ENCODE measurements around the gene CHD3. TPM values are rescaled to one million over a fixed set of nuclear protein-coding genes. Genes with fewer than 3 reads are reported as not detected.

CHD3 gene
- total and polyA plus RNA-seq, 10 of the 15 experiments (the other 5 are each of a cell fraction or from before 2014, with no cell fraction given), result 1.4 to 86.8 (median 39.1) TPM

- intact Hi-C loops (cut with micrococcal nuclease; ENCODE audit: unreplicated experiment) (loop anchor here (2.0 to 5.0 kb wide), 4 partner anchors 13 to 201 kb away; partner anchors contain the start of genes TP53 and WRAP53), in situ Hi-C loops (cut with MboI) (no loop called here)
- BruUV-seq (replicated peaks), result no TSS peak
- Histone ChIP-seq H3K27ac (ENCODE audit: control insufficient read depth, insufficient read depth) (peak overlapping the region; percentile 96), H3K4me3 (peak overlapping the region; percentile 96), H2AFZ (ENCODE audit: control insufficient read depth, low read depth, low read length) (peak overlapping the region; percentile 49), H3K4me2 (ENCODE audit: control insufficient read depth, insufficient read depth) (peak overlapping the region; percentile 92), H3K9me3 (replicated peaks; ENCODE audit: control insufficient read depth, insufficient read depth, low read length) (no peaks in the 10 kb centered on the region), H3K27me3 (replicated peaks in 1 of 2; ENCODE audit: control insufficient read depth in 2 of 2, insufficient read depth in 2 of 2, low read length in 1 of 2) (no peaks in the 10 kb centered on the region), H3K36me3 (ENCODE audit: control insufficient read depth in 2 of 2, insufficient read depth in 2 of 2, low read length in 1 of 2) (peaks cover 6 to 12% of the 10 kb centered on the region in 2 experiments), H3K4me1 (ENCODE audit: control insufficient read depth, insufficient read depth, low read length) (peaks cover 24% of the 10 kb centered on the region), H3K9ac (ENCODE audit: control insufficient read depth, insufficient read depth, low read length) (peak overlapping the region; percentile 86), H3K79me2 (ENCODE audit: control insufficient read depth, insufficient read depth, low read length) (peaks cover 17% of the 10 kb centered on the region), H4K20me1 (ENCODE audit: control insufficient read depth, insufficient read depth) (no peaks in the 10 kb centered on the region; the same call in 1 of the 2 replicates)
- ATAC-seq (0 out of 3 replicates have a peak, but pooled peaks have one; percentile 0), FAIRE-seq (no peak), DNase-seq (ENCODE audit: low read depth, low spot score) (no peak)
- ChIA-PET RAD21 (ENCODE audit: unreplicated experiment) (interaction anchor here (0.6 to 3.1 kb wide), 10 partner anchors 12 to 200 kb away, joined by 3 to 44 read pairs (median 6); partner anchors contain the start of gene KDM6B), CTCF (interaction anchor here (1.0 to 2.6 kb wide), 14 partner anchors 11 to 202 kb away, joined by 3 to 28 read pairs (median 10); partner anchors contain the start of genes KDM6B, TP53 and WRAP53), POLR2A (interaction anchor here (0.5 to 1.9 kb wide), 10 partner anchors 12 to 91 kb away, joined by 3 to 11 read pairs (median 5); partner anchors contain the start of gene RNF227), SMC1A (ENCODE audit: uncharacterized antibody, unreplicated experiment) (interaction anchor here (0.6 to 1.5 kb wide), 8 partner anchors 12 to 134 kb away, joined by 3 to 7 read pairs (median 5); no protein-coding TSS in a partner anchor)
- WGBS (ENCODE audit: insufficient coverage, insufficient replicate concordance, low lambda C conversion rate, missing lambda C conversion rate), result 4% methylated on average over 29 of the region's 29 CpGs
- TF ChIP-seq NRF1 (conservative IDR thresholded peaks at IDR 0.05; ENCODE audit: low read depth, low read length) (no peak), ZBTB4 (CRISPR knock-in tag; IDR thresholded peaks at IDR 0.05) (no peak), SUZ12 (IDR thresholded peaks at IDR 0.05; ENCODE audit: unreplicated experiment) (no peak), POLR2AphosphoS5 (IDR thresholded peaks at IDR 0.05; ENCODE audit: low read length) (0 out of 2 replicates have a peak, but pooled peaks have one; percentile 8), RB1 (IDR thresholded peaks at IDR 0.05; ENCODE audit: borderline replicate concordance) (no peak), ZBTB40 (IDR thresholded peaks at IDR 0.05; ENCODE audit: borderline replicate concordance) (peak; percentile 87), ZNF622 (IDR thresholded peaks at IDR 0.05) (no peak), TBL1XR1 (IDR thresholded peaks at IDR 0.05; ENCODE audit: low read depth, low read length) (no peak), SMC3 (IDR thresholded peaks at IDR 0.05; ENCODE audit: borderline replicate concordance, low read length) (no peak), ZNF274 (IDR thresholded peaks at IDR 0.05; ENCODE audit: insufficient read depth, insufficient read length) (no peak), ATF7 (IDR thresholded peaks at IDR 0.05; ENCODE audit: low read depth) (no peak), PAX5 (IDR thresholded peaks at IDR 0.05; ENCODE audit: borderline replicate concordance, low read depth, low read length) (no peak), POLR2A (IDR thresholded peaks at IDR 0.05; ENCODE audit: low read depth, low read length) (peak; percentile 12; the same call in 1 of the 2 replicates), MYB (IDR thresholded peaks at IDR 0.05; ENCODE audit: borderline replicate concordance, low read depth, low read length) (no peak), SRF (IDR thresholded peaks at IDR 0.05; ENCODE audit: low read depth in 2 of 2, low read length in 2 of 2) (no peak), CBFB (IDR thresholded peaks at IDR 0.05; ENCODE audit: low read depth) (no peak), HDGF (IDR thresholded peaks at IDR 0.05) (no peak)
Observed at GRCh38 chr17:7856011-7856810, 32.4 kb upstream of the CHD3 start.

Measured in GM12878 (cell line).